DMS 273 treated with DMSO at 0.1 percent for 48 hours (cell line): ENCODE measurements around the gene ASB12.
A peak's percentile ranks its signal among the peaks of the same experiment; 100 is the strongest.
"Not testable (repeated sequence)": the region's sequence is repeated elsewhere in the genome, so short reads cannot be mapped to it uniquely, and the experiment has no call there.

ENCODE experiments used
- DNase-seq: peaks from one replicate; lab custom pipeline; 2025; lab: John Stamatoyannopoulos, UW

ASB12 gene, protein sequence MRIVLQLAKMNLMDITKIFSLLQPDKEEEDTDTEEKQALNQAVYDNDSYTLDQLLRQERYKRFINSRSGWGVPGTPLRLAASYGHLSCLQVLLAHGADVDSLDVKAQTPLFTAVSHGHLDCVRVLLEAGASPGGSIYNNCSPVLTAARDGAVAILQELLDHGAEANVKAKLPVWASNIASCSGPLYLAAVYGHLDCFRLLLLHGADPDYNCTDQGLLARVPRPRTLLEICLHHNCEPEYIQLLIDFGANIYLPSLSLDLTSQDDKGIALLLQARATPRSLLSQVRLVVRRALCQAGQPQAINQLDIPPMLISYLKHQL

DNA sequence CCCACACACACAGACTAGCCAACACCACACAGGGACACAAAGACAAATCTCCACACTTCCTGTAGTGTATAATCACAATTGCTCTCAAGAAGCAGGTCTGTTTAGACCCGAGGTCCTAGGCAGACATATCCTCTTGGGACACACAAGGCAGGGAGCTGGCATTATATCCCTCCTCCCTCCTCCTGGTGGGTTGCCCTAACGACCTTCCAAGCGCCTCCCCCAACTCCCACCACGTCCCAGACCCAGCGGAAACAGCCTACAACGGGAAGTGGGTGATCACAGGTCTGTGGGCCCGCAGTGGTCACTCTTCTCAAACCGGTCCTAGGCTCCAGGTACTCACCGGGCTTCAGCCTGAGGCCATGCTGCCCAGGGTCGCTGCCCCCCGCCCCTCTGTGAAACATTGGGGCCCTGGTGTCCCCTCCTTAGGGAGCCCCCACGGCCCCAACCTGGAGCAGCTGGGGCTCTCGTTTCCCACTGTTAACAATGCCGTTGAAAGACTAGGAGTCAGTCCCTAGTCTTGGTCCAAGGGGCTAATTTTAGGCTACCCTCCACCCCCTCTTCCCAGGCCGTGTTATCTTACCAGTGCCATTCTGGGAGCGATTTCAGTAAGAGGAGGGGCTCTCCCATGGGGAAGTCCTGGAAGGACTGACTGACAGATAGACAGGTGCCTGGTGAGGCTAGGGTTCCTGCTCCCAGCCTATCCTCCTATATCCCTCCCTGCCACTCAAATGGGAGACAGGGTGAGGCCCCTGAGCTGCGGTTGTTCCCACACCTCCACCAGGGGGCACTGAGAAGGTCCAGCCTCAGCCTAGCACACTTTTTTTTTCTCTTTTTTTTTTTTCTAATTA is at the start of gene ASB12:
Gene ASB12 (minus strand): TSS at position 485 of the 848 bp plus-strand sequence. CDS start 4,957 bp downstream, outside the sequence.
- DNase-seq = no peak

DNA sequence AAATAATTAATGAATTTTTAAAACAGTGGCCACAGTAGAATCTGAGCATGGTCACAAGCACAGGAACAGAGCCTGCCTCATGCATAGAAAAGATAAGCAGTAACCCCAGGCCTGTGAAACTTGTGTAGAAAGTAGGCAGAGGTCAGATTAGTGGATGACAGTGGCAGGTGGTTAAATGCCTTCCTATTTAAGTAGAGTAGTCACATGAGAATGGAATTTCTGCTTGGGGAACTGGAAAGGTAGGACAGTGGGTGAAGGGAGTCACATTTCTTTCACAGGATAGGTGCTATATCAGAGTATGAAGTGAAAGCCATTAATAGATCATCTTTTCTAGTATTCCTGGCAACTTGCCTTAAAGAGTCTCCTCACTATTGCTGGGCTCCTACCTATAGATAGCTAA is 34.9 kb upstream of the ASB12 start:
- no peak for DNase-seq

DNA sequence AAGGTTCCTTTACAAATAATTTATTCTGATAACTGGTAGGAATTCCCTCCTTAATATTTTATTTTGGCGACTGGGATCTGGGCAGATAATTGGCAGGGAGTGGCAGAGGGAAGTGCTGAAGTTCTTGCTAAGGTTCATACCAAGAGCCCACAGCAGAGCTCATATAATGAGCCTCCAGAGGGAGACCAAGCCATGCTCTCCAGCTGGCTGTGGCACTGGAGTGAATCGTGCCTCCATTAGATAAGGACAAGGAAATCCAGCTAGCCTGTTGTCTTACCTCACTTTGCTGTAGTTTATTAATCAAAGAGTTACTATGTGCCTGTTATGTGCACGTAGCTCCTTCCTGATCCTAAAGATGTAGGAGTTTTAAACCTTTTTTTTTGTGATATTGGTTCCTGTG is 1.3 kb downstream of the ASB12 start:
- DNase-seq = no peak

DNA sequence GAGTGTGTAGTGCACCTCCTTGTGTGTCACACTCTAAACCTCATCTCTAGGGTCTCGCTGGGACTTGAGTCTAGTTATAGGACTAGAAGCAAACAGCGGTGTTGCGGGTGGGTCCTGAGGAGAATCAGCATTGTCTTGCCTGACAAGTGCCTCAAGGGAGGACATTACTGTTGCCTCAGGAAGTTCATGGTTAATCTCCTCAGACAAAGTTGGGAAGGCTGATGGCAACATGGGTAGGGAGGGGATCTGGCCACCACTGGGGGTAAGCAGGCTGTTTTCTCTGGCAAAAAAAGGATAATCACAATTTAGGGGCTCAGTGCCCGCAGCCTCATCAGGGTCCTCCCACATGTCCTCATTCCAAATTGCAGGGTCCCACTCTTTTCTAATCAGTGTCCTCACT is 12.4 kb downstream of the ASB12 start:
- no peak for DNase-seq

DNA sequence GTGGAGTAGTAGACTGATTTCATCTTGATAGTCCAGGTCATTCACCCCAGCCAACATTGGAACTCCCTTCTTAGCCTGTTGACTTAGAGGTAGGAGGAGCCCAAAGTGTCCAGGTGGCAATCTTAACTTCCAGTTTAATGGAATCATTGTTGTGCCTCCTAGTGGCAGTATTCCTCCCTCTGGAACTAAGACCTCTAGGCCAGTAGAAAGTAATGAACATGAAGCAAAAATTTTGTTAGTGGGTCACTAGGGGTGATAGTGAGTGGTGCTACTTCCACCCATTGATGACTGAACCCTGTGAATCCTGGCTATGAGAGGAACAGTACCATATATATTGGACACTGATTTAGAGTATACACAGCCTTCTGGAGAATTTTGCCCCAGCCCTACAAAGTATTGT is 16.4 kb downstream of the ASB12 start:
- DNase-seq = not testable (repeated sequence)

DNA sequence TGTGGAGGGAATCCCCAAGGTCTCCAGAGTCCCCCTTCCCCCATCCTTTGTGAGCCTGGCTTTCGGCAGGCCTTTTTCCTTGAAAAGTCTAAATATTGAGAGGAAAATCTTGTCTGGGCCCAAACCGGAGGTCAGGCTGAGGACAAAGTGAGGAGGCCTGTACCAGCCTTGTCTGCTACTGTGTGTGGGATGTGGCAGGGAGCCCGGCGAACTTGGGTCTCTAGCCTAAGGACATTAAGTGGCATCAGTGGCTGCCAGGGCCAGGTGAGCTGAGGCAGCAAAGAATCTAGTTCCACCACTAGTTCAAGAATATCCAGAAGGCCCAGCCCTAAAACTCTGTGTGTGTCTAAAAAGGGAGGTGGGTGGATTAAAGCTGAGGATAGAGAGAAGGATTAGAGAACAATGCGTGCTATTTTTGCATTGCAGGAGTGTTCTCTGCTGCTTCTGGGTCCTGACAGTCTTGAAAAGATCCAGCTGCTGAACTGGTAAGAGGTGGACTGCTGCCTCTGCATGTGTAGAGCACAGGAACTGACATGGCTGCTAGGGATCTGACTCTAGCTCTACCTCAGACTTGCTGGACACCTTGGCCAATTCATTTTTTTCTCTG is 23.7 kb downstream of the ASB12 start:
- no peak for DNase-seq

DNA sequence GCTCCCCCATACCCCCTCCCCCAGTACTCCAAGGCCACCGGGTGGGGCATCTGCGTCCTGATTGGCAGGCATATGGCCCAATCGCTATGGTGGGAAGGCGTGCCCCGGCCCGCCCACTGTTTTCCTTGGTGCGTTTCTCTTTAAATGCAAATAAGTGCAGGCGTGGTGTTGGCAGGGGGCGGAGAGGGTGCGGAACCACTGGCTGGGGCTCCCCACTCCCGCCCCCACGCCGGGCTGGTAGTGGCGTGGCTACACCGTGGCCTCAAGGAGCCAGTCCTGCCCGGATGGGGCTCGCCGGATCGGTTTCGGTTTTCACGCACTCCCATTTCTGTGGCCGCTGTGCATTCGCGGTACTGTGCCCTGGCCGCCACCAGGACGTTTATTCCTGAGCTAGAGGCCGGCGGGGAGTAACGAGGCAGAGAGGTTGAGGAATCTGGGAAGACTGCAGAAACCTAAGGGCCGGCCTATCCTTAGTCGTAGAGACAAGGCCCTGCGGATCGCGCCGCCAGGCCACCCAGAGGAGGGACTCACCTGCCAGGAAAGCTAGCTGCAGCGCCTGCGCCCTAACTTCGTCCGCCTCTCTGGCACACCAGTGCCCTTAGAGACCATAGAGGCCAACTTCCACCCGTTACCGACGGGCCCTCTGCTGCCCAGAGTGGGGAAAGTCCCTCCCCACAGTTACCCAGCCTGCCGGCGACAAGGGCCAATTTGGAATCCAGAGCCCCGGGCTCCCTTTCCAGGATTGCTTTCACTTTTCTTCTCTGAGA is 24.5 kb downstream of the ASB12 start:
- peak; percentile 81 for DNase-seq

DNA sequence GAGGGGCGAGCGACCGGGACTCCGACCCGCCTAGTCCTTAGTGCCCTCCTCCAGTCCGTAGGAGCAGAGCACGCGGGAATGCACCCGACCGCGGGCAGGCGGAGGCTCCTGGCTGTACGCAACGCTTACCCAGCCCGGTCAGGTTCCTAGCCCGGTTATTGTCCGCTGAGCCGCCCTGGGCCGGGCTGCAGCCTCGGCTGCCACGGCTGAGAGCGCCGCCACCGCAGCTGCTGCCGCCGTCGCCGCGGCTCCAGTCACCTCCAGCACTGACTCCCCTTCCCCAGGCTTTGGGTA is 25.0 kb downstream of the ASB12 start, which contains the start of gene AMER1:
Gene AMER1 (minus strand): TSS at position 268 of the 294 bp plus-strand sequence. CDS start 12,422 bp downstream, outside the sequence.
- no peak for DNase-seq

DNA sequence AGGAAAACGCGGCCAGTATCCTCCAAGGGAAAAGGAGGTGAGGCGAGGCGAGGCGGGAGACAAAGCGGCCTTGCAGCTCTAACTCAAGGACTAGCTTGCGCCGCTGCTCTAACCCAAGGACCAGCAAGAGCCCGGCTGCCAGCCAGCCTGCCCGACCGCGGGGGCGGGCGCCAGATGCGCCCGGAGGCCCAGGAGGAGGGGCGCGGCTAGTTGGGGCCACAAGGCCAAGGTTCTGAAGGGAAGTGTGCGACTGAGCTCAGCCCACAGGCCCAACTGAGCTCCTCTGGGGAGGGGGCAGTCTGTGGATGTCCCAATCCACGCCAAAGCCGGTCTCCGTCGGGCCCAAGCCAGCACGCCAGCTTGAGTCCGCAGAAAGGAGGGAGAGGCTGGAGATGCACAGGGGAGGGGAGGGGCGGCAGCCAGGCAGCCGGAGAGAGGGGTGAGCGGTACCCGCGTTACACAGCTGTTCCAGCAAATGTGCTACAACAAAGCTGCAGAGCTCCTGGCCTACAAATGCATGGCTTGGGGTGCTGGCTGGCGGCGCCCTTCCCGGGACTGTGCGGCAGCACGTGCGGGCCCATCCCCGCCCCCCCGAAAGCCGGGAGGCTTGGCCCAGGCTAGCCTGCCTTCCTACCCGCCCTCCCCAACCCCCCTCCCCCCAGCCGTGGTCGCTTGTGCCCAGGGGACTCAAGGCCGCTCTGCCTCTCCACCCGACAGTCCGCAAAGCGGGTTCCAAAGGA is 25.5 kb downstream of the ASB12 start:
- peak; percentile 39 for DNase-seq

DNA sequence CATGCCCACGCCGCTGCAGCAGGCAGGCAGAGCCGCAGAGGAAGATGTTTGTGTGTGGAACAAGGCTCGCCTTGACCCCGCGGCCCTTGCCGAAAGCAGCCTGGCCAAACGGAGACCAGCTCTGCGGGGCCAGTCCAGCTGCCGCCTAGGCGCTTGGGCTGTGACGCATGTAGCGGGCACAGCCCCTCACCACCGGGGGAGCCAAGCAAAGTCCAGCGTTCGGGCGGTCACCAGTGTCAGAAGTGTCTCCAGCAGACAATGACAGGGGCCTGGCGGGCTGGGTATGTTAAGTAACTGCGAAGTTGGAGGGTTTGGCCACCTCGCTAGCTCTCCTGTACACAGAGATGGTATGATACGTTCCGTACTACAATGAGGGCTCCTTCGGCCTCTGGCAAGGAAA is 26.2 kb downstream of the ASB12 start:
- no peak for DNase-seq

DNA sequence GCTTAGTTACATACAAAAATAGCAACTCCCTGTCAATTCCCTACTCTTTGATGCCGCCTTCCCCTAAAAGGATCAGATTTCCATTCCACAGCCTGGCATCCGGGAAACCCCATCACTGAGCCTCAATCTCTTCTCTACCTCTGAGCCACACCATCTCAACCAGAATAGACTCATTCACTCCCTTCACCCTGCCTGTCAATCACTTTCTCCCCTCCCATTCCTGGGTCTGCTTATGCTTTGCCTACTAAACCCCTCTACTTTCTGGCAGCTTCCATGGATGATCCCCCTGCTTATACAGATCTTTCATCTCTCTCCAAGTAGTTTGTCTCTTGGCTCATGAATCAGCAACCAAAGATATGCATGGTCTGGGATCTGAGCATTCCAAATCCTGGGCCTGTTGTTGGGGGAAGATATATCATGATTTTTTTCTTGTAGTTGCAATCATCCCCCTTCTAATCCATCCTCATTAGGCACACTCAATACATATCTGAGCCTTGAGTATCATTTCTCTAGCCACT is 27.5 kb downstream of the ASB12 start:
- DNase-seq = no peak

DNA sequence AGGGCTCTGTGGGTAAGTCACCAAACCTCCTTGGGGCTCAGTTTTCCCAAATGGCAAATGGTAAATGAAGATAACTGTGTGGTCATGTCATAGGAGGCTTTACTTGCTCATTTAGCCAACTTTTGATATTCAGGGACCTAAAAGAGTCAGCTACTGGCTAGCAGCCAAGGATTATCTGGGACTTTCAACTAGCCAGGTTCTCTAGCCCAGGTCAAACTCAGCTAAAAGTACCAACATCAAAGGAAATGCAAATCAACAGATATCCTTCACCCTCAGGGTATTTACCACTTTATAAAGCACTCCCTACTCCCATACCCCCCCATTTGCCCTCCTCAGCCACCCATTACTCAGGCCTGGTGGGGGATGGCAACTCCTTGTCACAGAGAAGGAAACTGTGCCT is 32.4 kb downstream of the ASB12 start:
- DNase-seq = no peak

DNA sequence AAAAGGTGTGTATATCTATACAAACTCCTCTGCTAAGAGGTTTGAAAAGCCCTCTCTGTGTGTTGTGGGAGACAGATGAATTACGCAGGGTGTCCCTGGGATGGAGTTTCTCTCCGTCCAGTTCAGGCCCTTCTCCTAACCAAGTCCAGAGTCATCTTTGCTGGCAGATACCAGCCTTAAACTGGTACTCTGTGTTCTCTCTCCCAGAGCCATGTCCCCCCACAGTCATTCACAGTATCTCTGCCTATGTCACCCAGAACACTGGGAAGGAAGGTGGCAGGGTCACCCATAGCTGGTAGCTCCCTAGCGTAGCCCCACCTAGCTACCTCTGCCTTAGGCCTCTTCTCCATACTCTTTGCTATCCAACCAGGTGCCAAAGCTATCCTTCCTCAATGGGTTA is 33.8 kb downstream of the ASB12 start:
- no peak for DNase-seq

DNA sequence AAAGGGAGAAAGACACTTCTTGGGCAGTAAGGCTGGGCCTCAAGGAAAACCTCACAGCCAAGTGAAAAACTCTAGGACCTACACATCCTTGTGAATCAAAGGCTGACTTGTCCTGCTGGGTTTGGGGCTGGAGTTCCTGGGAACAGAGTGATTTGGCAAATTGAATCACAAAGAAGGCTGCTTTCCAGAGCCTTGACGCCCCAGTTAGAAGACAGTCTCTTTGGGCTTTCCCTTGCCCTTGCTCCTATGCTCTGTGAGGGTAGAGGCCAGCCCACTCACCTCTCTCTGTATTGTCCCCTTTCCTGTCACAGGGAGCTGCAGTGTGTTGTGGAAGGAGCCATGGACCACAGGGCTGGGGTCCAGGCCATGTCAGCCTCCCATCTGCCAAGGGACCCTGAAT is 34.5 kb downstream of the ASB12 start:
- no peak for DNase-seq

DNA sequence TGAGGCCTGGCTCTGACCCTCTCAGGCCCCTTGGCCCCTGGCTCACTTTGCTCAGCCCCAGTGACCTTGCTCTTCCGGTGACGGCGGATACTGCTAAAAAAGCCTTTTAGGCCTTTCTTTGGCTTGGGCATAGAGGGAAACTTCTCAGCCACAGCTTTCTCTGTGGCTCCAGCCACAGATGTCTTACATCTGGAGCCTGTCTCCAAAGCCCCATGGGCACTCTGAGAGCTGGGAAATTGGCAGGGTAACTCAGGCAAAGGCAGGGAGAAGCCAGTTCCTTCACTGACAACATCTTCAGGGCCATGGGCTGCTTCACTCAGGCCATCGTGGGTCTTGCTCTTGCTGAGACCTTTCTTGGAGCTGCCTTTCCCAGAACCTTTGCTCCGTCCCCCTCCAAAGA is 37.7 kb downstream of the ASB12 start:
- DNase-seq = no peak

DNA sequence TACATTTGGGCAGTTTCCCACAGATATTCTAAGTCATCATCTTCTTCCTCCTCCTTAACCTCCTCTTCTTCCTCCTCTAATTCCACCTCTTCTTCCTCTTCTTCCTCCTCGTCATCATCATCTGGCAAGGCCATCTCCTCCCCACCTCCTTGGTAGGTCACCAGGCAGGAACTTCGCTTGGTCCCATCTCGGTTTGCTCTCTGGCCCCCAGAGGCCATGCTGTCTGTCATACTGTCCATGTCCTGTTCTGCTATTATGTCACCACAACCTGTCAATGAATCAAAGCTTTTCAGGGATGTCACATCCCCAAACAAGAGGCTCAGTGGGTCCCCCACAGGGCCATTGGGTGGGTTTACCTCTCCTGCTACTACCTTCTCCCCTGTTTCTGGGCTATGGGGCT is 38.4 kb downstream of the ASB12 start:
- DNase-seq = no peak

DNA sequence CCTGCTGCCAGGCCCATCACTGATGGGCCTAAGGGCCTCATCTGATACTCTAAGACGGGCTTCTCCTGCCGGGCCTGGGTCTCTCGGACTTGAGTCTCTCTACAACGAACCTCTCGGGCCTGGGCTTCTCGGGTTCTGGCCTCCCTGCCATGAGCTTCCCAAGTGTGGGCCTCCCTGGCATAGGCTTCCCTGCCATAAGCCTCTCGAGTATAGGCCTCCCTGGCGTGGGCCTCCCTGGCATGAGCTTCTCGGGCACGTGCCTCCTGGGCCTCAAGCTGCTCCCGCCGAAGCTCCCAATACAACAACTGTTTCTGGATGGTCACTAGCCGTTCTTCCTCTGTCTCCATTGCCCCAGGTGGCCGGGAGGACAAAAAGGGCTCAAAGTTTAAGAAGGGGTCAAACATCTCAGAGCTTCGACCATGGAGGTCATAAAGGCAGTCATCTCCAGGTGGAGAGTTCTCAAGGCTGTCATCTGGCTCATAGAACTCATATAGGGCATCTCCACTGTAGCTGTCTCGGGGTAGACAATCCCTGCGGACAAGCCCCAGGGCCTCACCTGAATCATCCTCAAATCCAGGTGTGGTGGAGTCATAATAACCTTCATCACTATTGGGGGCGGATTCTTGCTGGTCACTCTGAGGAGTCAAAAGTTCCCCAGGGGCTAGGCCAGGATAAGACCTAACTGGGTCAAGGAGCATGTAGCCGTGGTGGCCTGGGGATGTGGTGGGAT is 39.0 kb downstream of the ASB12 start:
- DNase-seq = no peak

DNA sequence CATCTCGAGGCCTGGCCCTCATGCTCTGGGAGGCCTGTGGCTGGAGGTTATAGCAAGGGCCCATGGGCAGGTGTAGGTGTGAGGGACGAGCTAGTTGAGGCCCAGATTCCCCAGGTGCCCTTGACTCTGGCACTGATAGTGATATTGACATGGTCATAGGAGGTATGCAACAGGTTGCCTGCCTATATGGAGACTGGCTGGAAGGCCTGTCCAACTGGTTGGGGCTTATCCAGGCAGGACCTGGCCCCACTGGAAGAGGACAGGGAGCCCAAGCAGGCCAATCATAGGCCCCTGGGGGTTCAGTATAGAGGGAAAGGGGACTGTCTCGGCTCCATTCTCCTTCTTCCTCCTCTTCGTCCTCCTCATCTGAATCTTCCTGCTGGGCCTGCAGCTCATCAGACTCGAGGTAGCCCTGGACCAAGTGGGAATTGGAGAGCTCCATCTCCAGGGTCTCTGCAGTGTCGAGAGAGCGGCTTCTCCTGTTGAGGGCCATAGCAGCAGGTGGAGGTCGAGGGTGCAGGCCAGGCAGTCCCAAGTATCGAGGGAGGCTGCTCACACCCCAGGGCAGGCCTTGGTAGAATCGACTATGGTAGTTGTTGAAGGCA is 40.2 kb downstream of the ASB12 start:
- no peak for DNase-seq

DNA sequence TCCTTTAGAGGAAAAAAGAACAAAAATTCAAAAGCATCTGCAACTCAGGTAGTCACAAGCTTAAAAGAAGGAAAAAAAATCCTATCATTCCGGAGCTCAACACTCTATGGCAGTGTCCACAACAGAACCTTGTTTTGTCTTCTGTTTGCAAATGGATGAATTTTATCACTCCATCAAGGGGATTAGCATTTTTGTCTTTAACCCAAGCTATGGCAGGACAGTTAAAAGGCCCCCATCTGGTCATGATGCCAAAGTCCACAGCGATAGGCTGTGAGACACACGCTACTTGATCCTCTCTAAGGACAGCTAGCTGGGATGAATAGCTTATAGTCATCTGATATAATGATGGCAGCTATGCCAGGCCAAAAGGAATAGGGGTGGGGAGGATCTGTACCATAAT is 41.5 kb downstream of the ASB12 start:
- no peak for DNase-seq

DNA sequence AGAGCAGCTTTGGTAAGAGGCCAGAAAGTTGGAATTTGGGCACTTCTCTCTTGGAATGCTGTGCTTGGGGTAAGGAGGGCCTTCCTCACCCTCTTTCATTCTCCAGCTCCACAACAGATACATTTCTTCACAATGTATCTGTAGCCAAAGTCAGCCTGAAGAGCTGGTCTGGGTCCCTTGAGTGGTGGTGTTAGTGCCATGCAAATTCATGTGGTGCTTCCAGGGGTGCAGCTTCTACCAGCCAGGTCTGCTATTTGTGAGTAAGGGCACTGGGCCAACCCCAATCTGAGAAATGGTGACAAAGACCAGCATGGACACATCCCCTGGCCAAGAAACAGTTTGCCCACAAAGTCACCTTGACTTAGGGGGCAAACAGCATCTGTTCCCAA is 42.7 kb downstream of the ASB12 start:
- DNase-seq = no peak
